HEK293 (cell line): ENCODE measurements around the gene PLEKHB1.

Experiments used
- CTCF ChIA-PET: fragments of 350-600 bp; formaldehyde crosslinking; extraction: SDS; loops from one replicate; lab custom pipeline; 2021; ENCODE audit warnings: antibody characterized with exemption; lab: Yijun Ruan, JAX
- POLR2A ChIA-PET: fragments of 300-600 bp; formaldehyde crosslinking; extraction: SDS; loops from one replicate; lab custom pipeline; 2020; ENCODE audit warnings: antibody characterized with exemption, inconsistent platforms; lab: Yijun Ruan, JAX
- H3K27ac ChIP-seq: fragments of 200-500 bp; sonication (Bioruptor generic); 2 replicates; pipeline ENCODE4 v1.5.1; 2014; ENCODE audit warnings: low read depth, low read length, control low read depth, inconsistent platforms; ENCODE audit errors: extremely low read depth
- H3K36me3 ChIP-seq, 2 experiments: fragments of 200-500 bp in 1 of 2; sonication (Bioruptor generic) in 1 of 2; 1 replicate in 1 of 2; 2 replicates in 1 of 2; pipeline ENCODE4 v1.5.1; 2014 to 2017; ENCODE audit warnings: inconsistent platforms in 2 of 2, low read length in 2 of 2; ENCODE audit not compliant: control insufficient read depth in 2 of 2, insufficient read depth in 1 of 2
- H3K4me1 ChIP-seq: fragments of 200-500 bp; sonication (Bioruptor generic); 2 replicates; pipeline ENCODE4 v1.5.1; 2014; ENCODE audit warnings: mild to moderate bottlenecking, low read length, inconsistent platforms; ENCODE audit not compliant: control insufficient read depth, insufficient read depth
- H3K4me3 ChIP-seq: 2 replicates; pipeline ENCODE4 v1.5.1; 2011; ENCODE audit warnings: low read depth, mild to moderate bottlenecking, control low read depth, low read length, moderate library complexity
- H3K9me3 ChIP-seq: fragments of 200-500 bp; sonication (Bioruptor generic); 2 replicates; pipeline ENCODE4 v1.5.1; 2014; ENCODE audit warnings: low read depth, low read length, inconsistent platforms; ENCODE audit not compliant: control insufficient read depth, insufficient read depth
- BCL11A ChIP-seq: fragments of 450-650 bp; formaldehyde crosslinking; IDR thresholded peaks from 2 replicates; pipeline ENCODE4 v1.5.1; 2016; ENCODE audit warnings: low read depth, missing biosample characterization, missing genetic modification characterization
- GLI4 ChIP-seq: fragments of 450-650 bp; formaldehyde crosslinking; IDR thresholded peaks from 2 replicates; pipeline ENCODE4 v1.5.1; 2016; ENCODE audit warnings: missing biosample characterization, missing genetic modification characterization
- REPIN1 ChIP-seq: fragments of 450-650 bp; formaldehyde crosslinking; IDR thresholded peaks from 2 replicates; pipeline ENCODE4 v1.5.1; 2017; ENCODE audit warnings: missing biosample characterization, missing genetic modification characterization, low read depth
- SALL2 ChIP-seq: fragments of 450-650 bp; formaldehyde crosslinking; IDR thresholded peaks from 2 replicates; pipeline ENCODE4 v1.5.0; 2017; ENCODE audit warnings: missing biosample characterization, mild to moderate bottlenecking, missing genetic modification characterization, borderline replicate concordance
- WT1 ChIP-seq: fragments of 450-650 bp; formaldehyde crosslinking; IDR thresholded peaks from 2 replicates; pipeline ENCODE4 v1.5.1; 2016; ENCODE audit warnings: missing biosample characterization, missing genetic modification characterization
- ZBTB7A ChIP-seq: fragments of 450-650 bp; formaldehyde crosslinking; IDR thresholded peaks from 2 replicates; pipeline ENCODE4 v1.5.1; 2016; ENCODE audit warnings: low read depth, missing biosample characterization, missing genetic modification characterization
- ZNF157 ChIP-seq: fragments of 450-650 bp; formaldehyde crosslinking; IDR thresholded peaks from 2 replicates; pipeline ENCODE4 v1.5.1; 2016; ENCODE audit warnings: missing biosample characterization, missing genetic modification characterization
- ZNF404 ChIP-seq: fragments of 450-650 bp; formaldehyde crosslinking; IDR thresholded peaks from 2 replicates; pipeline ENCODE4 v1.5.1; 2017; ENCODE audit warnings: missing biosample characterization, missing genetic modification characterization
- ZNF423 ChIP-seq: fragments of 450-650 bp; formaldehyde crosslinking; IDR thresholded peaks from 2 replicates; pipeline ENCODE4 v1.5.1; 2016; ENCODE audit warnings: missing biosample characterization, missing genetic modification characterization
- ZNF658 ChIP-seq: fragments of 450-650 bp; formaldehyde crosslinking; IDR thresholded peaks from 2 replicates; pipeline ENCODE4; 2016; ENCODE audit warnings: missing biosample characterization, missing genetic modification characterization
- ZNF707 ChIP-seq: fragments of 450-650 bp; formaldehyde crosslinking; IDR thresholded peaks from 2 replicates; pipeline ENCODE4 v1.5.1; 2016; ENCODE audit warnings: missing biosample characterization, missing genetic modification characterization
- ZNF792 ChIP-seq: fragments of 450-650 bp; formaldehyde crosslinking; IDR thresholded peaks from 2 replicates; pipeline ENCODE4 v1.5.1; 2016; ENCODE audit warnings: missing biosample characterization, missing genetic modification characterization
- ZSCAN30 ChIP-seq: fragments of 450-650 bp; IDR thresholded peaks from 2 replicates; pipeline ENCODE4 v1.5.1; 2018; ENCODE audit warnings: missing biosample characterization, mild to moderate bottlenecking, missing genetic modification characterization, moderate library complexity
- TF ChIP-seq, protein P1 (sequence below): fragments of 450-650 bp; IDR thresholded peaks from 2 replicates; pipeline ENCODE4 v1.5.1; 2018; ENCODE audit warnings: missing biosample characterization, missing genetic modification characterization
- TF ChIP-seq, protein P2 (sequence below): fragments of 450-650 bp; formaldehyde crosslinking; conservative IDR thresholded peaks from 2 replicates; pipeline ENCODE4 v1.5.1; 2016; ENCODE audit warnings: low read depth, missing biosample characterization, missing genetic modification characterization
- TF ChIP-seq, protein P3 (sequence below): fragments of 450-650 bp; formaldehyde crosslinking; IDR thresholded peaks from 2 replicates; pipeline ENCODE4 v1.5.1; 2016; ENCODE audit warnings: missing biosample characterization, missing genetic modification characterization
- TF ChIP-seq, protein P4 (sequence below): fragments of 450-650 bp; formaldehyde crosslinking; IDR thresholded peaks from 2 replicates; pipeline ENCODE4 v1.5.1; 2016; ENCODE audit warnings: missing biosample characterization, missing genetic modification characterization

Gene PLEKHB1

DNA sequence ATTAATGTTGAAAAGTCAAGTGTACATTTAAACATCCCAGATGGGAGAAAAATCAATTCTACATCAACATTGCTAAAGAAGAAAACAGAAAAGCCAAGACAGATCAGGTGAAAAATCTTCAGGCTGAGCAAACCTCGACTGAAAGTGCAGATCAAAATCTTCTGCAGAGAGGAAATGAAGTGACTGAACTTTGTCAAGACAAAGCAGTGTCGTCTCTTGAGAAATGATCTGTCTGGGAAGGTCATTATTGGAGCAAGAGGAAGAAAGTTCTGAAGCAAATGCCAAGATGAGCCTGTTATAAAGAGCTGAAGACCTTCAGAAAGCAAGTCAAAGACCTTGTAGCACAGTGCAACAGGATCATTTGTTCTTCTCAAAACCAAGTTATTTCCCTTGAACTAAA is 5.8 kb upstream of the PLEKHB1 start:
- H3K36me3 ChIP-seq: no peaks in the 10 kb centered on the region
- no peaks in the 10 kb centered on the region for H3K9me3 ChIP-seq
- no peaks in the 10 kb centered on the region for H3K4me1 ChIP-seq
- CTCF ChIA-PET: interaction anchor here (0.7 to 4.0 kb wide), 3 partner anchors 15 to 848 kb away, joined by 3 to 18 read pairs (median 10); no protein-coding TSS in a partner anchor
- TF ChIP-seq, protein P1, sequence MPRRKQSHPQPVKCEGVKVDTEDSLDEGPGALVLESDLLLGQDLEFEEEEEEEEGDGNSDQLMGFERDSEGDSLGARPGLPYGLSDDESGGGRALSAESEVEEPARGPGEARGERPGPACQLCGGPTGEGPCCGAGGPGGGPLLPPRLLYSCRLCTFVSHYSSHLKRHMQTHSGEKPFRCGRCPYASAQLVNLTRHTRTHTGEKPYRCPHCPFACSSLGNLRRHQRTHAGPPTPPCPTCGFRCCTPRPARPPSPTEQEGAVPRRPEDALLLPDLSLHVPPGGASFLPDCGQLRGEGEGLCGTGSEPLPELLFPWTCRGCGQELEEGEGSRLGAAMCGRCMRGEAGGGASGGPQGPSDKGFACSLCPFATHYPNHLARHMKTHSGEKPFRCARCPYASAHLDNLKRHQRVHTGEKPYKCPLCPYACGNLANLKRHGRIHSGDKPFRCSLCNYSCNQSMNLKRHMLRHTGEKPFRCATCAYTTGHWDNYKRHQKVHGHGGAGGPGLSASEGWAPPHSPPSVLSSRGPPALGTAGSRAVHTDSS (tag by site-specific recombination): no peak
- no peak for TF ChIP-seq REPIN1 (tag by site-specific recombination)
- TF ChIP-seq ZSCAN30: no peak
- TF ChIP-seq, protein P2, sequence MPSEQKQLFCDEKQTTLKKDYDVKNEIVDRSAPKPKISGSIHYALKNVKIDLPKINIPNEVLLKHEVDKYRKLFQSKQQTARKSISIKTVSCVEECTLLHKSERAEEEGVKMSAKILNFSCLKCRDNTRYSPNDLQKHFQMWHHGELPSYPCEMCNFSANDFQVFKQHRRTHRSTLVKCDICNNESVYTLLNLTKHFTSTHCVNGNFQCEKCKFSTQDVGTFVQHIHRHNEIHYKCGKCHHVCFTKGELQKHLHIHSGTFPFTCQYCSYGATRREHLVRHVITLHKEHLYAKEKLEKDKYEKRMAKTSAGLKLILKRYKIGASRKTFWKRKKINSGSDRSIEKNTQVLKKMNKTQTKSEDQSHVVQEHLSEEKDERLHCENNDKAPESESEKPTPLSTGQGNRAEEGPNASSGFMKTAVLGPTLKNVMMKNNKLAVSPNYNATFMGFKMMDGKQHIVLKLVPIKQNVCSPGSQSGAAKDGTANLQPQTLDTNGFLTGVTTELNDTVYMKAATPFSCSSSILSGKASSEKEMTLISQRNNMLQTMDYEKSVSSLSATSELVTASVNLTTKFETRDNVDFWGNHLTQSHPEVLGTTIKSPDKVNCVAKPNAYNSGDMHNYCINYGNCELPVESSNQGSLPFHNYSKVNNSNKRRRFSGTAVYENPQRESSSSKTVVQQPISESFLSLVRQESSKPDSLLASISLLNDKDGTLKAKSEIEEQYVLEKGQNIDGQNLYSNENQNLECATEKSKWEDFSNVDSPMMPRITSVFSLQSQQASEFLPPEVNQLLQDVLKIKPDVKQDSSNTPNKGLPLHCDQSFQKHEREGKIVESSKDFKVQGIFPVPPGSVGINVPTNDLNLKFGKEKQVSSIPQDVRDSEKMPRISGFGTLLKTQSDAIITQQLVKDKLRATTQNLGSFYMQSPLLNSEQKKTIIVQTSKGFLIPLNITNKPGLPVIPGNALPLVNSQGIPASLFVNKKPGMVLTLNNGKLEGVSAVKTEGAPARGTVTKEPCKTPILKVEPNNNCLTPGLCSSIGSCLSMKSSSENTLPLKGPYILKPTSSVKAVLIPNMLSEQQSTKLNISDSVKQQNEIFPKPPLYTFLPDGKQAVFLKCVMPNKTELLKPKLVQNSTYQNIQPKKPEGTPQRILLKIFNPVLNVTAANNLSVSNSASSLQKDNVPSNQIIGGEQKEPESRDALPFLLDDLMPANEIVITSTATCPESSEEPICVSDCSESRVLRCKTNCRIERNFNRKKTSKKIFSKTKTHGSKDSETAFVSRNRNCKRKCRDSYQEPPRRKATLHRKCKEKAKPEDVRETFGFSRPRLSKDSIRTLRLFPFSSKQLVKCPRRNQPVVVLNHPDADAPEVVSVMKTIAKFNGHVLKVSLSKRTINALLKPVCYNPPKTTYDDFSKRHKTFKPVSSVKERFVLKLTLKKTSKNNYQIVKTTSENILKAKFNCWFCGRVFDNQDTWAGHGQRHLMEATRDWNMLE (tag by site-specific recombination): no peak
- TF ChIP-seq SALL2 (tag by site-specific recombination): no peak
- TF ChIP-seq ZNF423: no peak
- TF ChIP-seq, protein P3, sequence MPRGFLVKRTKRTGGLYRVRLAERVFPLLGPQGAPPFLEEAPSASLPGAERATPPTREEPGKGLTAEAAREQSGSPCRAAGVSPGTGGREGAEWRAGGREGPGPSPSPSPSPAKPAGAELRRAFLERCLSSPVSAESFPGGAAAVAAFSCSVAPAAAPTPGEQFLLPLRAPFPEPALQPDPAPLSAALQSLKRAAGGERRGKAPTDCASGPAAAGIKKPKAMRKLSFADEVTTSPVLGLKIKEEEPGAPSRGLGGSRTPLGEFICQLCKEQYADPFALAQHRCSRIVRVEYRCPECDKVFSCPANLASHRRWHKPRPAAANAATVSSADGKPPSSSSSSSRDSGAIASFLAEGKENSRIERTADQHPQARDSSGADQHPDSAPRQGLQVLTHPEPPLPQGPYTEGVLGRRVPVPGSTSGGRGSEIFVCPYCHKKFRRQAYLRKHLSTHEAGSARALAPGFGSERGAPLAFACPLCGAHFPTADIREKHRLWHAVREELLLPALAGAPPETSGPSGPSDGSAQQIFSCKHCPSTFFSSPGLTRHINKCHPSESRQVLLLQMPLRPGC (tag by site-specific recombination): no peak
- TF ChIP-seq WT1 (tag by site-specific recombination): no peak
- no peak for TF ChIP-seq ZNF404 (tag by site-specific recombination)
- no peak for TF ChIP-seq ZNF707 (tag by site-specific recombination)
- TF ChIP-seq ZNF792 (tag by site-specific recombination): no peak
- TF ChIP-seq GLI4 (tag by site-specific recombination): no peak
- TF ChIP-seq, protein P4, sequence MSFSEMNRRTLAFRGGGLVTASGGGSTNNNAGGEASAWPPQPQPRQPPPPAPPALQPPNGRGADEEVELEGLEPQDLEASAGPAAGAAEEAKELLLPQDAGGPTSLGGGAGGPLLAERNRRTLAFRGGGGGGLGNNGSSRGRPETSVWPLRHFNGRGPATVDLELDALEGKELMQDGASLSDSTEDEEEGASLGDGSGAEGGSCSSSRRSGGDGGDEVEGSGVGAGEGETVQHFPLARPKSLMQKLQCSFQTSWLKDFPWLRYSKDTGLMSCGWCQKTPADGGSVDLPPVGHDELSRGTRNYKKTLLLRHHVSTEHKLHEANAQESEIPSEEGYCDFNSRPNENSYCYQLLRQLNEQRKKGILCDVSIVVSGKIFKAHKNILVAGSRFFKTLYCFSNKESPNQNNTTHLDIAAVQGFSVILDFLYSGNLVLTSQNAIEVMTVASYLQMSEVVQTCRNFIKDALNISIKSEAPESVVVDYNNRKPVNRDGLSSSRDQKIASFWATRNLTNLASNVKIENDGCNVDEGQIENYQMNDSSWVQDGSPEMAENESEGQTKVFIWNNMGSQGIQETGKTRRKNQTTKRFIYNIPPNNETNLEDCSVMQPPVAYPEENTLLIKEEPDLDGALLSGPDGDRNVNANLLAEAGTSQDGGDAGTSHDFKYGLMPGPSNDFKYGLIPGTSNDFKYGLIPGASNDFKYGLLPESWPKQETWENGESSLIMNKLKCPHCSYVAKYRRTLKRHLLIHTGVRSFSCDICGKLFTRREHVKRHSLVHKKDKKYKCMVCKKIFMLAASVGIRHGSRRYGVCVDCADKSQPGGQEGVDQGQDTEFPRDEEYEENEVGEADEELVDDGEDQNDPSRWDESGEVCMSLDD (tag by site-specific recombination): no peak
- no peak for TF ChIP-seq ZBTB7A (tag by site-specific recombination)
- no peak for TF ChIP-seq BCL11A (tag by site-specific recombination)
- no peak for TF ChIP-seq ZNF157 (tag by site-specific recombination)
- no peak for TF ChIP-seq ZNF658 (tag by site-specific recombination)
- POLR2A ChIA-PET: no interaction called here
- H3K27ac ChIP-seq: no peak overlapping the region
- no peak overlapping the region for H3K4me3 ChIP-seq
